Keratinocyte (primary cell): ENCODE measurements around the gene SP7. TPM values are rescaled to one million over a fixed set of nuclear protein-coding genes. Genes with fewer than 3 reads are reported as not detected.

Experiments
- DNase-seq: peaks from one replicate; pipeline ENCODE4 v3.0.0-alpha.2; 2011; ENCODE audit warnings: low read depth, missing footprints, low spot score
- FAIRE-seq: peaks from 2 replicates; lab custom pipeline; 2011; peaks lifted over from hg19 to GRCh38; lab: Jason Lieb, UNC
- H2AFZ ChIP-seq: 2 replicates; pipeline ENCODE4 v1.6.0; 2012; ENCODE audit warnings: low read length, control low read depth, inconsistent platforms; ENCODE audit not compliant: control insufficient read depth
- H3K27ac ChIP-seq: 2 replicates; pipeline ENCODE4 v1.5.1; 2011; ENCODE audit warnings: low read length; ENCODE audit not compliant: control insufficient read depth, insufficient read depth
- H3K27me3 ChIP-seq: 3 replicates; pipeline ENCODE4 v1.6.0; 2011; ENCODE audit warnings: low read length; ENCODE audit not compliant: control insufficient read depth, insufficient read depth; ENCODE audit errors: extremely low read depth
- H3K36me3 ChIP-seq, 2 experiments: 2 replicates in 1 of 2; 3 replicates in 1 of 2; pipeline ENCODE4 v1.5.1; 2011; ENCODE audit warnings: low read length in 2 of 2, mild to moderate bottlenecking in 1 of 2; ENCODE audit not compliant: control insufficient read depth in 2 of 2, insufficient read depth in 2 of 2; ENCODE audit errors: extremely low read depth in 1 of 2
- H3K4me1 ChIP-seq: 3 replicates; pipeline ENCODE4 v1.5.1; 2011; ENCODE audit warnings: low read length; ENCODE audit not compliant: control insufficient read depth, insufficient read depth; ENCODE audit errors: extremely low read depth
- H3K4me2 ChIP-seq: 3 replicates; pipeline ENCODE4 v1.6.0; 2011; ENCODE audit warnings: low read depth, low read length; ENCODE audit not compliant: control insufficient read depth, insufficient read depth; ENCODE audit errors: extremely low read depth
- H3K4me3 ChIP-seq, 3 experiments: fragments of 200-600 bp in 1 of 3; sonication (generic) in 1 of 3; 2 replicates in 2 of 3; 3 replicates in 1 of 3; pipeline ENCODE4 v1.5.1; 2011 to 2016; ENCODE audit warnings: low read length in 3 of 3, mild to moderate bottlenecking in 3 of 3, control low read depth in 2 of 3, inconsistent platforms in 1 of 3, low read depth in 1 of 3, mixed read lengths in 1 of 3, mixed run types in 1 of 3, moderate library complexity in 1 of 3; ENCODE audit not compliant: control insufficient read depth in 2 of 3, insufficient read depth in 2 of 3; ENCODE audit errors: extremely low read depth in 1 of 3
- H3K79me2 ChIP-seq: 2 replicates; pipeline ENCODE4 v1.6.0; 2012; ENCODE audit warnings: low read length; ENCODE audit not compliant: control insufficient read depth, insufficient read depth
- H3K9ac ChIP-seq: 3 replicates; pipeline ENCODE4 v1.6.0; 2011; ENCODE audit warnings: low read length; ENCODE audit not compliant: control insufficient read depth, insufficient read depth; ENCODE audit errors: extremely low read depth
- H3K9me1 ChIP-seq: 3 replicates; pipeline ENCODE4 v1.6.0; 2011; ENCODE audit warnings: low read length; ENCODE audit not compliant: control insufficient read depth, insufficient read depth; ENCODE audit errors: extremely low read depth
- H3K9me3 ChIP-seq: 2 replicates; pipeline ENCODE4 v1.5.1; 2012; ENCODE audit warnings: low read depth, low read length; ENCODE audit not compliant: control insufficient read depth
- H4K20me1 ChIP-seq: 3 replicates; pipeline ENCODE4 v1.6.0; 2011; ENCODE audit warnings: low read length; ENCODE audit not compliant: control insufficient read depth, insufficient read depth; ENCODE audit errors: extremely low read depth
- CTCF ChIP-seq, 3 experiments: IDR thresholded peaks in 1 of 3; conservative IDR thresholded peaks in 1 of 3; optimal IDR thresholded peaks in 1 of 3; 2 replicates in 2 of 3; 3 replicates in 1 of 3; pipeline versions ENCODE3 to v1.5.1; 2011; ENCODE audit warnings: low read length in 3 of 3, mild to moderate bottlenecking in 3 of 3, moderate library complexity in 2 of 3, control low read depth in 1 of 3, inconsistent platforms in 1 of 3; ENCODE audit not compliant: insufficient read depth in 2 of 3; ENCODE audit errors: extremely low read depth in 1 of 3
- EZH2 ChIP-seq: IDR thresholded peaks from one replicate; pipeline ENCODE4 v1.6.1; 2012; ENCODE audit warnings: inconsistent platforms, mild to moderate bottlenecking, low read length, moderate library complexity
- dilution Hi-C: fragments of 300-500 bp; cut with MboI; formaldehyde crosslinking; loops from one replicate; pipeline ENCODE4 v1.7.0; 2020; ENCODE audit warnings: low sequenced_read_pairs; ENCODE audit not compliant: extremely low pct_ligation_motif_present
- polyA plus RNA-seq, 5 experiments: library from polyadenylated mRNA; depleted of rRNA in 3 of 5; stranded (reverse) in 3 of 5; stranded (forward) in 1 of 5; unstranded in 1 of 5; fragments of >200 nt; gene quantifications; 1 replicate in 1 of 5; 2 replicates in 3 of 5; 3 replicates in 1 of 5; pipeline versions ENCODE4 v1.2.1 to v1.2.3, GENCODE V29; 2011 to 2012; ENCODE audit warnings: missing spikeins in 2 of 5, low read depth in 1 of 5, low replicate concordance in 1 of 5

The SP7 gene
- polyA plus RNA-seq, 1 donor (not counting 4 experiments of a cell fraction or from before 2014, with no cell fraction given) = not detected

GRCh38 chr12:53381731-53382630 lies 45.8 kb upstream of the SP7 start:
- dilution Hi-C loops = no loop called here
- Histone ChIP-seq H3K9me1 (peaks cover 5% of the 10 kb centered on the region), H3K79me2 (peaks cover 40% of the 10 kb centered on the region), H3K27me3 (no peaks in the 10 kb centered on the region), H3K9ac (peak overlapping the region; percentile 78), H3K4me3 (peak overlapping the region; percentile 38 to 82 (median 74)), H4K20me1 (peaks cover 10% of the 10 kb centered on the region), H2AFZ (no peak overlapping the region), H3K9me3 (no peaks in the 10 kb centered on the region), H3K27ac (peak overlapping the region; percentile 95), H3K4me2 (peak overlapping the region; percentile 92), H3K4me1 (peaks cover 48% of the 10 kb centered on the region), H3K36me3 (peaks cover 0 to 25% of the 10 kb centered on the region in 2 experiments)
- TF ChIP-seq EZH2 = no peak
- TF ChIP-seq CTCF (optimal IDR thresholded peaks at IDR 0.05 in 1 of 3, IDR thresholded peaks at IDR 0.05 in 1 of 3, conservative IDR thresholded peaks at IDR 0.05 in 1 of 3; ENCODE audit: extremely low read depth in 1 of 3, insufficient read depth in 2 of 3, low read length in 3 of 3) = peak; percentile 52 to 77 (median 73)
- DNase-seq (peak; percentile 93), FAIRE-seq (peak; percentile 36)

- H3K9me3 ChIP-seq = no peaks in the 10 kb centered on the region
- H3K9ac ChIP-seq = peak overlapping the region; percentile 78
- peaks cover 31% of the 10 kb centered on the region for H3K79me2 ChIP-seq
- H3K27ac ChIP-seq = peak overlapping the region; percentile 95
- peaks cover 5% of the 10 kb centered on the region for H3K9me1 ChIP-seq
- no peaks in the 10 kb centered on the region for H3K27me3 ChIP-seq
- no peak for DNase-seq
- H4K20me1 ChIP-seq = peaks cover 10% of the 10 kb centered on the region
- dilution Hi-C loops = no loop called here
- H2AFZ ChIP-seq = no peak overlapping the region
- H3K4me1 ChIP-seq = peaks cover 44% of the 10 kb centered on the region
- FAIRE-seq = no peak
- H3K4me2 ChIP-seq = peak overlapping the region; percentile 92
- peak overlapping the region; percentile 38 to 82 (median 74) for H3K4me3 ChIP-seq
- no peak for TF ChIP-seq CTCF (optimal IDR thresholded peaks at IDR 0.05 in 1 of 3, IDR thresholded peaks at IDR 0.05 in 1 of 3, conservative IDR thresholded peaks at IDR 0.05 in 1 of 3; ENCODE audit: extremely low read depth in 1 of 3, insufficient read depth in 2 of 3, low read length in 3 of 3)
- H3K36me3 ChIP-seq = peaks cover 0 to 22% of the 10 kb centered on the region in 2 experiments
Measured at GRCh38 chr12:53380794-53381730, 44.9 kb upstream of the SP7 start.
